ENCODE measurements around the gene UNC5B. TPM values are rescaled to one million over a fixed set of nuclear protein-coding genes. Genes with fewer than 3 reads are reported as not detected.

UNC5B gene
- total RNA-seq, 1 experiment from 2014 or later, result 49.6 TPM

GRCh38 chr10:71191019-71191418 lies 21.4 kb upstream of the UNC5B start:
- ChIA-PET POLR2A (no interaction called here), CTCF (interaction anchor here (1.0 to 1.7 kb wide), 3 partner anchors 15 to 288 kb away, joined by 3 to 5 read pairs (median 3); no protein-coding TSS in a partner anchor)
- Mint-ChIP-seq H3K4me1 (peaks cover 10% of the 10 kb centered on the region), H3K27me3 (ENCODE audit: low read depth) (no peaks in the 10 kb centered on the region; the same call in 1 of the 2 replicates), H3K9me3 (no peaks in the 10 kb centered on the region), H3K36me3 (no peaks in the 10 kb centered on the region), H3K4me3 (no peak overlapping the region), H3K27ac (no peak overlapping the region)
- DNase-seq (ENCODE audit: low spot score) (no peak), ATAC-seq (no peak)
- no peak for TF ChIP-seq ERG (CRISPR knock-in tag; IDR thresholded peaks at IDR 0.05)
- TF ChIP-seq SMAD4 (CRISPR knock-in tag; IDR thresholded peaks at IDR 0.05), result no peak

GRCh38 chr10:71191551-71192076 lies 20.8 kb upstream of the UNC5B start:
- TF ChIP-seq ZBTB43 (CRISPR knock-in tag; IDR thresholded peaks at IDR 0.05) (peak; percentile 44; the same call in 1 of the 2 replicates), ZNF232 (CRISPR knock-in tag; IDR thresholded peaks at IDR 0.05) (no peak)
- Mint-ChIP-seq H3K27me3 (ENCODE audit: low read depth) (no peaks in the 10 kb centered on the region; the same call in 1 of the 2 replicates), H3K9me3 (peaks cover 2% of the 10 kb centered on the region), H3K4me1 (peaks cover 10% of the 10 kb centered on the region), H3K4me3 (no peak overlapping the region; the same call in 1 of the 2 replicates), H3K36me3 (no peaks in the 10 kb centered on the region), H3K27ac (no peak overlapping the region)
- ChIA-PET POLR2A (interaction anchor here (1.0 kb wide), 1 partner anchor 14 kb away, joined by 3 read pairs; no protein-coding TSS in a partner anchor), CTCF (interaction anchor here (1.0 to 1.7 kb wide), 3 partner anchors 14 to 288 kb away, joined by 3 to 5 read pairs (median 3); no protein-coding TSS in a partner anchor)
- ATAC-seq (peak; percentile 98), DNase-seq (ENCODE audit: low spot score) (peak; percentile 52)

- POLR2A ChIA-PET, result interaction anchor here (0.7 kb wide), 1 partner anchor 15 kb away, joined by 5 read pairs; no protein-coding TSS in a partner anchor
- H3K27ac Mint-ChIP-seq, result no peak overlapping the region
- CTCF ChIA-PET, result interaction anchor here (1.1 to 1.6 kb wide), 3 partner anchors 12 to 290 kb away, joined by 4 to 5 read pairs (median 4); no protein-coding TSS in a partner anchor
- H3K27me3 Mint-ChIP-seq (ENCODE audit: low read depth), result peaks cover 2% of the 10 kb centered on the region
- ATAC-seq, result no peak
- peaks cover 20% of the 10 kb centered on the region for H3K9me3 Mint-ChIP-seq
- H3K4me1 Mint-ChIP-seq, result peaks cover 10% of the 10 kb centered on the region
- DNase-seq (ENCODE audit: low spot score), result no peak
- H3K36me3 Mint-ChIP-seq, result peaks cover 15% of the 10 kb centered on the region
- no peak for TF ChIP-seq ELF4 (CRISPR knock-in tag; IDR thresholded peaks at IDR 0.05; ENCODE audit: low read depth)
- 0 out of 2 replicates have a peak, but pooled peaks have one; percentile 7 for TF ChIP-seq ZNF423 (CRISPR knock-in tag; IDR thresholded peaks at IDR 0.05)
- H3K4me3 Mint-ChIP-seq, result no peak overlapping the region
These were observed 18.9 kb upstream of the UNC5B start for GRCh38 chr10:71193516-71193915.

- Mint-ChIP-seq H3K9me3 (peaks cover 30% of the 10 kb centered on the region), H3K4me1 (peaks cover 9% of the 10 kb centered on the region; the same call in 1 of the 2 replicates), H3K4me3 (no peak overlapping the region), H3K27me3 (ENCODE audit: low read depth) (peaks cover 3% of the 10 kb centered on the region), H3K36me3 (peaks cover 21% of the 10 kb centered on the region), H3K27ac (no peak overlapping the region)
- ATAC-seq (no peak), DNase-seq (ENCODE audit: low spot score) (no peak)
- CTCF ChIA-PET, result interaction anchor here (0.9 kb wide), 1 partner anchor 295 kb away, joined by 4 read pairs; no protein-coding TSS in a partner anchor
- TF ChIP-seq SP1 (CRISPR knock-in tag; conservative IDR thresholded peaks at IDR 0.05) (no peak), ARID4B (CRISPR knock-in tag; IDR thresholded peaks at IDR 0.05; ENCODE audit: borderline replicate concordance) (no peak), TEAD4 (CRISPR knock-in tag; IDR thresholded peaks at IDR 0.05) (no peak)
- POLR2A ChIA-PET, result no interaction called here
These were observed 14.4 kb upstream of the UNC5B start for GRCh38 chr10:71197955-71198354.

Data from WTC11 (cell line).